HCT116 (cell line): ENCODE data around the gene FKBP2. TPM values are rescaled to one million over a fixed set of nuclear protein-coding genes. Genes with fewer than 3 reads are reported as not detected.

Source experiments
- ATAC-seq: fragments of 200-7000 bp; cut with Tn5 transposase; 2 replicates; pipeline ENCODE4 v1.9.1; 2020; ENCODE audit warnings: mild to moderate bottlenecking, moderate library complexity
- BruUV-seq: library from RNA; stranded (reverse); fragments of 400-500 nt; replicated peaks from 2 replicates; lab custom pipeline; 2021; lab: Mats Ljungman, UMichigan
- CTCF ChIA-PET: fragments of 300-600 bp; sonication (Branson Sonifier 250); formaldehyde crosslinking; loops from one replicate; lab custom pipeline; 2021; ENCODE audit warnings: antibody characterized with exemption; lab: Charles Lee
- POLR2A ChIA-PET: fragments of 300-600, 350-600 bp; sonication (Branson Sonifier 250); formaldehyde crosslinking; loops from one replicate; lab custom pipeline; 2021; ENCODE audit warnings: antibody characterized with exemption; lab: Charles Lee
- RAD21 ChIA-PET, 2 experiments: fragments of 300-600 bp; sonication (Branson Sonifier 250); formaldehyde crosslinking; loops; one replicate each; lab custom pipeline; 2023; ENCODE audit warnings: low total read pairs in 2 of 2; ENCODE audit not compliant: uncharacterized antibody in 2 of 2, unreplicated experiment in 2 of 2, low non-redundant PET in 1 of 2; lab: Charles Lee
- DNase-seq: peaks from one replicate; pipeline ENCODE4 v3.0.0-alpha.2; 2010; ENCODE audit warnings: low read depth, low spot score
- H2AFZ ChIP-seq: fragments of 200-600 bp; shearing (Covaris generic), sonication (generic); 2 replicates; pipeline ENCODE4 v1.6.1; 2017; ENCODE audit warnings: low read depth, mixed run types, mixed read lengths, antibody characterized with exemption, low read length; ENCODE audit not compliant: poor library complexity, severe bottlenecking
- H3K27ac ChIP-seq: 2 replicates; pipeline ENCODE4 v1.5.1; 2012; ENCODE audit warnings: low read depth, low read length
- H3K27me3 ChIP-seq: fragments of 200-600 bp; sonication (generic); 2 replicates; pipeline ENCODE4 v1.6.1; 2016; ENCODE audit warnings: mixed run types, low read length, mixed read lengths; ENCODE audit not compliant: insufficient read depth
- H3K36me3 ChIP-seq, 2 experiments: fragments of 200-500 bp in 1 of 2; fragments of 200-600 bp in 1 of 2; sonication (Bioruptor generic) in 1 of 2; sonication (generic) in 1 of 2; 2 replicates each; pipeline versions ENCODE4 v1.5.1 to v1.6.1; 2014 to 2016; ENCODE audit warnings: low read length in 2 of 2, inconsistent platforms in 1 of 2, mixed read lengths in 1 of 2, mixed run types in 1 of 2; ENCODE audit not compliant: insufficient read depth in 2 of 2, control insufficient read depth in 1 of 2
- H3K4me1 ChIP-seq, 2 experiments: fragments of 200-600 bp in 1 of 2; sonication (generic) in 1 of 2; 2 replicates each; pipeline versions ENCODE4 v1.5.1 to v1.6.1; 2012 to 2017; ENCODE audit warnings: low read length in 2 of 2, inconsistent platforms in 1 of 2, mild to moderate bottlenecking in 1 of 2, mixed read lengths in 1 of 2, mixed run types in 1 of 2, moderate library complexity in 1 of 2; ENCODE audit not compliant: insufficient read depth in 2 of 2, control insufficient read depth in 1 of 2
- H3K4me2 ChIP-seq: fragments of 200-600 bp; sonication (generic); 2 replicates; pipeline ENCODE4 v1.6.1; 2017; ENCODE audit warnings: mixed run types, low read length, mixed read lengths
- H3K4me3 ChIP-seq, 2 experiments: fragments of 200-600 bp in 1 of 2; sonication (generic) in 1 of 2; replicated peaks in 1 of 2; 2 replicates each; pipeline ENCODE4 v1.5.1; 2011 to 2016; ENCODE audit warnings: low read length in 2 of 2, control low read depth in 1 of 2, low read depth in 1 of 2, mild to moderate bottlenecking in 1 of 2, mixed read lengths in 1 of 2, mixed run types in 1 of 2
- H3K79me2 ChIP-seq: fragments of 200-600 bp; sonication (generic); 2 replicates; pipeline ENCODE4 v1.6.1; 2017; ENCODE audit warnings: mild to moderate bottlenecking, mixed run types, low read length, moderate library complexity, mixed read lengths; ENCODE audit not compliant: insufficient read depth
- H3K9ac ChIP-seq: fragments of 200-600 bp; sonication (generic); 2 replicates; pipeline ENCODE4 v1.6.1; 2016; ENCODE audit warnings: low read length, mixed read lengths
- H3K9me2 ChIP-seq: fragments of 200-600 bp; sonication (generic), shearing (Covaris generic); 2 replicates; pipeline ENCODE4 v1.6.1; 2017; ENCODE audit warnings: mixed run types, mild to moderate bottlenecking, moderate library complexity; ENCODE audit not compliant: insufficient read depth
- H3K9me3 ChIP-seq, 2 experiments: fragments of 200-500 bp in 1 of 2; fragments of 200-600 bp in 1 of 2; sonication (Bioruptor generic) in 1 of 2; sonication (generic) in 1 of 2; 2 replicates each; pipeline ENCODE4 v1.6.1; 2014 to 2017; ENCODE audit warnings: low read length in 2 of 2, mixed read lengths in 2 of 2, inconsistent platforms in 1 of 2, low read depth in 1 of 2, mild to moderate bottlenecking in 1 of 2, mixed run types in 1 of 2, moderate library complexity in 1 of 2; ENCODE audit not compliant: control insufficient read depth in 1 of 2, insufficient read depth in 1 of 2
- H4K20me1 ChIP-seq: fragments of 200-600 bp; sonication (generic), shearing (Covaris generic); 2 replicates; pipeline ENCODE4 v1.6.1; 2017; ENCODE audit warnings: mixed run types, mild to moderate bottlenecking, moderate library complexity; ENCODE audit not compliant: insufficient read depth
- CBX3 ChIP-seq: IDR thresholded peaks from 2 replicates; pipeline ENCODE4 v1.6.1; 2012; ENCODE audit warnings: low read depth
- CTCF ChIP-seq, 3 experiments: fragments of 200-600 bp in 1 of 3; sonication (generic) in 1 of 3; IDR thresholded peaks in 2 of 3; conservative IDR thresholded peaks in 1 of 3; 2 replicates each; pipeline ENCODE4 v1.5.1; 2012 to 2017; ENCODE audit warnings: low read depth in 2 of 3, low read length in 2 of 3, antibody characterized with exemption in 1 of 3, borderline replicate concordance in 1 of 3, control low read depth in 1 of 3, mild to moderate bottlenecking in 1 of 3, mixed read lengths in 1 of 3, mixed run types in 1 of 3, moderate library complexity in 1 of 3; ENCODE audit not compliant: insufficient read depth in 1 of 3
- ELF1 ChIP-seq: IDR thresholded peaks from 2 replicates; pipeline ENCODE4 v1.6.1; 2012; ENCODE audit warnings: low read depth, borderline replicate concordance
- EZH2 ChIP-seq: fragments of 200-600 bp; sonication (generic); IDR thresholded peaks from 2 replicates; pipeline ENCODE4 v1.6.1; 2017; ENCODE audit warnings: antibody characterized with exemption, mixed run types
- EZH2phosphoT487 ChIP-seq: fragments of 200-600 bp; IDR thresholded peaks from 2 replicates; pipeline ENCODE4 v1.6.1; 2018; ENCODE audit warnings: antibody characterized with exemption, borderline replicate concordance
- FOSL1 ChIP-seq: IDR thresholded peaks from 2 replicates; pipeline ENCODE4 v1.6.1; 2012; ENCODE audit warnings: low read depth
- JUND ChIP-seq: IDR thresholded peaks from 2 replicates; pipeline ENCODE4 v1.6.1; 2012
- POLR2A ChIP-seq: IDR thresholded peaks from 2 replicates; pipeline ENCODE4 v1.7.0; 2011; ENCODE audit warnings: borderline replicate concordance; ENCODE audit not compliant: insufficient read depth, insufficient read length; ENCODE audit errors: extremely low read depth
- RAD21 ChIP-seq: IDR thresholded peaks from 2 replicates; pipeline ENCODE4 v1.6.1; 2012; ENCODE audit warnings: low read depth, mild to moderate bottlenecking
- SIN3A ChIP-seq: IDR thresholded peaks from 2 replicates; pipeline ENCODE4 v1.6.1; 2012; ENCODE audit warnings: low read depth
- SP1 ChIP-seq: IDR thresholded peaks from 2 replicates; pipeline ENCODE4 v1.6.1; 2012; ENCODE audit warnings: low read depth
- SRF ChIP-seq: IDR thresholded peaks from 2 replicates; pipeline ENCODE4 v1.6.1; 2012; ENCODE audit warnings: low read depth
- TCF7L2 ChIP-seq: IDR thresholded peaks from 2 replicates; pipeline ENCODE4 v1.7.0; 2011; ENCODE audit warnings: borderline replicate concordance, inconsistent platforms; ENCODE audit not compliant: insufficient read depth, insufficient read length; ENCODE audit errors: extremely low read depth
- YY1 ChIP-seq: IDR thresholded peaks from 2 replicates; pipeline ENCODE4 v1.6.1; 2011; ENCODE audit warnings: low read length, low read depth, moderate library complexity, mild to moderate bottlenecking; ENCODE audit not compliant: insufficient replicate concordance; ENCODE audit errors: extremely low read depth
- ZNF274 ChIP-seq: fragments of 200-500 bp; sonication (Bioruptor generic); IDR thresholded peaks from 2 replicates; pipeline ENCODE4 v1.6.1; 2014; ENCODE audit warnings: mild to moderate bottlenecking, low read depth, low read length, inconsistent platforms
- intact Hi-C: fragments of 100-400 bp; cut with micrococcal nuclease; formaldehyde crosslinking; loops from 2 replicates; pipeline ENCODE4 v1.10.0; 2022
- total RNA-seq: library from RNA; stranded (reverse); gene quantifications from one replicate; pipeline ENCODE4 v1.2.1, GENCODE V29; 2021; ENCODE audit not compliant: unreplicated experiment
- TF ChIP-seq, protein P1 (sequence below): IDR thresholded peaks from 2 replicates; pipeline ENCODE4 v1.6.1; 2011; ENCODE audit warnings: mild to moderate bottlenecking, low read length, moderate library complexity; ENCODE audit not compliant: insufficient replicate concordance; ENCODE audit errors: extremely low read depth
- TF ChIP-seq, protein P2 (sequence below): IDR thresholded peaks from 2 replicates; pipeline ENCODE4 v1.6.1; 2012
- TF ChIP-seq, protein P3 (sequence below): IDR thresholded peaks from 2 replicates; pipeline ENCODE4 v1.6.1; 2012

The FKBP2 gene
- total RNA-seq, 1 experiment from 2014 or later: 69.2 TPM

- Histone ChIP-seq H3K27me3 (no peaks in the 10 kb centered on the region), H2AFZ (no peak within 1 kb of the TSS), H3K9me3 (no peaks in the 10 kb centered on the region), H3K27ac (no peak within 1 kb of the TSS), H3K9ac (no peak within 1 kb of the TSS), H4K20me1 (no peaks in the 10 kb centered on the region), H3K4me2 (no peak within 1 kb of the TSS), H3K9me2 (no peaks in the 10 kb centered on the region), H3K36me3 (no peaks in the 10 kb centered on the region), H3K4me1 (peaks cover 4 to 8% of the 10 kb centered on the region in 2 experiments; a peak in 3 of 4 replicates), H3K4me3 (no peak within 1 kb of the TSS), H3K79me2 (no peaks in the 10 kb centered on the region)
- DNase-seq: no peak
- TF ChIP-seq ZNF274 (no peak), EZH2 (no peak), CBX3 (no peak), POLR2A (no peak), ELF1 (no peak), RAD21 (no peak), JUND (no peak), TCF7L2 (no peak), SRF (no peak), CTCF (IDR thresholded peaks at IDR 0.05 in 2 of 3, conservative IDR thresholded peaks at IDR 0.05 in 1 of 3; ENCODE audit: borderline replicate concordance in 1 of 3, insufficient read depth in 1 of 3, low read depth in 2 of 3, low read length in 2 of 3) (no peak), SP1 (no peak), YY1 (no peak), SIN3A (no peak), EZH2phosphoT487 (no peak), FOSL1 (no peak)
- TF ChIP-seq, protein P1, sequence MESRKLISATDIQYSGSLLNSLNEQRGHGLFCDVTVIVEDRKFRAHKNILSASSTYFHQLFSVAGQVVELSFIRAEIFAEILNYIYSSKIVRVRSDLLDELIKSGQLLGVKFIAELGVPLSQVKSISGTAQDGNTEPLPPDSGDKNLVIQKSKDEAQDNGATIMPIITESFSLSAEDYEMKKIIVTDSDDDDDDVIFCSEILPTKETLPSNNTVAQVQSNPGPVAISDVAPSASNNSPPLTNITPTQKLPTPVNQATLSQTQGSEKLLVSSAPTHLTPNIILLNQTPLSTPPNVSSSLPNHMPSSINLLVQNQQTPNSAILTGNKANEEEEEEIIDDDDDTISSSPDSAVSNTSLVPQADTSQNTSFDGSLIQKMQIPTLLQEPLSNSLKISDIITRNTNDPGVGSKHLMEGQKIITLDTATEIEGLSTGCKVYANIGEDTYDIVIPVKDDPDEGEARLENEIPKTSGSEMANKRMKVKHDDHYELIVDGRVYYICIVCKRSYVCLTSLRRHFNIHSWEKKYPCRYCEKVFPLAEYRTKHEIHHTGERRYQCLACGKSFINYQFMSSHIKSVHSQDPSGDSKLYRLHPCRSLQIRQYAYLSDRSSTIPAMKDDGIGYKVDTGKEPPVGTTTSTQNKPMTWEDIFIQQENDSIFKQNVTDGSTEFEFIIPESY: no peak
- TF ChIP-seq, protein P2, sequence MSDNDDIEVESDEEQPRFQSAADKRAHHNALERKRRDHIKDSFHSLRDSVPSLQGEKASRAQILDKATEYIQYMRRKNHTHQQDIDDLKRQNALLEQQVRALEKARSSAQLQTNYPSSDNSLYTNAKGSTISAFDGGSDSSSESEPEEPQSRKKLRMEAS: no peak
- TF ChIP-seq, protein P3, sequence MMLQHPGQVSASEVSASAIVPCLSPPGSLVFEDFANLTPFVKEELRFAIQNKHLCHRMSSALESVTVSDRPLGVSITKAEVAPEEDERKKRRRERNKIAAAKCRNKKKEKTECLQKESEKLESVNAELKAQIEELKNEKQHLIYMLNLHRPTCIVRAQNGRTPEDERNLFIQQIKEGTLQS: no peak
- CTCF ChIA-PET: no interaction called here
- no TSS peak for BruUV-seq
- intact Hi-C loops: no loop called here
- RAD21 ChIA-PET: no interaction called here
- no peak for ATAC-seq
- POLR2A ChIA-PET: no interaction called here
These were observed 50.4 kb downstream of the FKBP2 start, which contains the start of gene KCNK4 for GRCh38 chr11:64291262-64291751. TSS of gene KCNK4 (plus strand) at chr11:64291302. CDS start at chr11:64293019, 1,717 bp downstream.
